Heart left ventricle (tissue), 13 donors: ENCODE measurements around the gene SORT1.

Experiments used
- POLR2A ChIP-seq, 2 donors: fragments of 450-650 bp; IDR thresholded peaks; one replicate each; pipeline ENCODE4 v1.6.1; 2017; ENCODE audit warnings: antibody characterized with exemption in 2 of 2, mild to moderate bottlenecking in 2 of 2, moderate library complexity in 2 of 2
- TF ChIP-seq, protein P1 (sequence below), 12 donors: fragments of 200-600 bp; sonication (generic) in 4 of 12; IDR thresholded peaks; one replicate each; pipeline versions ENCODE4 v1.5.0 to v1.8.0; 2018 to 2022; ENCODE audit warnings: antibody characterized with exemption in 12 of 12, mild to moderate bottlenecking in 5 of 12
- donor health status: ischemic (EF 13 %, LVEDD 7.1; RV severe dilation, severe dysfunction).
- donor health status: DM: no; HTN: yes; CAD: no.
- donor health status: DM: no; HTN: no; CAD: no.
- donor health status: ischemic (EF 25% LVEDD 6.9; RV normal size, moderate dysfunction).
- donor health status: ischemic (EF 25% LVEDD 5.7; RV mildly dilated, moderate dysfunction).
- donor health status: ischemic (EF 35%, LVEDD 5.7; RV mildly dilated, moderate dysfunction).
- donor health status: nonischemic (EF 11% LVEDD 7.7; RV severe dilation, severe dysfunction).
- donor health status: DM: yes; HTN: yes; CAD: no.
- donor health status: PGD.
- donor health status: ischemic (EF 29% LVEDD 5.4; RV normal size, mild dysfunction).
- donor health status: nonischemic (EF 23%, LVEDD 6.1; RV moderate dilation, normal function).

- TF ChIP-seq POLR2A (IDR thresholded peaks at IDR 0.05), result no peak
- TF ChIP-seq, protein P1, sequence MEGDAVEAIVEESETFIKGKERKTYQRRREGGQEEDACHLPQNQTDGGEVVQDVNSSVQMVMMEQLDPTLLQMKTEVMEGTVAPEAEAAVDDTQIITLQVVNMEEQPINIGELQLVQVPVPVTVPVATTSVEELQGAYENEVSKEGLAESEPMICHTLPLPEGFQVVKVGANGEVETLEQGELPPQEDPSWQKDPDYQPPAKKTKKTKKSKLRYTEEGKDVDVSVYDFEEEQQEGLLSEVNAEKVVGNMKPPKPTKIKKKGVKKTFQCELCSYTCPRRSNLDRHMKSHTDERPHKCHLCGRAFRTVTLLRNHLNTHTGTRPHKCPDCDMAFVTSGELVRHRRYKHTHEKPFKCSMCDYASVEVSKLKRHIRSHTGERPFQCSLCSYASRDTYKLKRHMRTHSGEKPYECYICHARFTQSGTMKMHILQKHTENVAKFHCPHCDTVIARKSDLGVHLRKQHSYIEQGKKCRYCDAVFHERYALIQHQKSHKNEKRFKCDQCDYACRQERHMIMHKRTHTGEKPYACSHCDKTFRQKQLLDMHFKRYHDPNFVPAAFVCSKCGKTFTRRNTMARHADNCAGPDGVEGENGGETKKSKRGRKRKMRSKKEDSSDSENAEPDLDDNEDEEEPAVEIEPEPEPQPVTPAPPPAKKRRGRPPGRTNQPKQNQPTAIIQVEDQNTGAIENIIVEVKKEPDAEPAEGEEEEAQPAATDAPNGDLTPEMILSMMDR (IDR thresholded peaks at IDR 0.05), result no peak
Observed at GRCh38 chr1:109275706-109276345, 121.9 kb downstream of the SORT1 start.
